Muscle layer of duodenum (tissue), 2 donors: Measurements from ENCODE around the gene PARN.

Experiments
- H3K27ac ChIP-seq: one replicate; pipeline ENCODE4 v1.7.0; 2013; ENCODE audit warnings: mild to moderate bottlenecking, low read length
- H3K27me3 ChIP-seq: one replicate; pipeline ENCODE4 v1.7.0; 2013; ENCODE audit warnings: low read depth, mild to moderate bottlenecking, control low read depth, low read length
- H3K36me3 ChIP-seq, 2 donors: one replicate each; pipeline ENCODE4 v1.7.0; 2013; ENCODE audit warnings: low read length in 2 of 2, control low read depth in 1 of 2, mild to moderate bottlenecking in 1 of 2; ENCODE audit not compliant: insufficient read depth in 2 of 2, control insufficient read depth in 1 of 2
- H3K4me1 ChIP-seq, 2 donors: one replicate each; pipeline ENCODE4 v1.7.0; 2013; ENCODE audit warnings: low read length in 2 of 2, mild to moderate bottlenecking in 2 of 2, control low read depth in 1 of 2, moderate library complexity in 1 of 2; ENCODE audit not compliant: insufficient read depth in 2 of 2, control insufficient read depth in 1 of 2
- H3K4me3 ChIP-seq, 2 donors: one replicate each; pipeline ENCODE4 v1.7.0; 2013; ENCODE audit warnings: low read length in 2 of 2, low read depth in 1 of 2, mild to moderate bottlenecking in 1 of 2
- H3K9me3 ChIP-seq, 2 donors: one replicate each; pipeline ENCODE4 v1.7.0; 2013; ENCODE audit warnings: low read length in 2 of 2, control low read depth in 1 of 2, mild to moderate bottlenecking in 1 of 2; ENCODE audit not compliant: control insufficient read depth in 1 of 2
- donor health status: healthy.

The PARN gene

GRCh38 chr16:14460726-14461125 is 169.3 kb downstream of the PARN start:
- Histone ChIP-seq H3K4me1 (no peaks in the 10 kb centered on the region), H3K4me3 (no peak overlapping the region), H3K36me3 (peaks cover 0 to 6% of the 10 kb centered on the region in 2 donors), H3K27ac (no peak overlapping the region), H3K27me3 (no peaks in the 10 kb centered on the region), H3K9me3 (peaks cover 0 to 9% of the 10 kb centered on the region in 2 donors)

GRCh38 chr16:14458576-14458975 is 171.5 kb downstream of the PARN start:
- Histone ChIP-seq H3K27ac (no peak overlapping the region), H3K4me3 (no peak overlapping the region), H3K27me3 (no peaks in the 10 kb centered on the region), H3K9me3 (no peaks in the 10 kb centered on the region), H3K4me1 (no peaks in the 10 kb centered on the region), H3K36me3 (no peaks in the 10 kb centered on the region)

- Histone ChIP-seq H3K27ac (no peak overlapping the region), H3K4me1 (no peaks in the 10 kb centered on the region), H3K36me3 (no peaks in the 10 kb centered on the region), H3K9me3 (no peaks in the 10 kb centered on the region), H3K27me3 (no peaks in the 10 kb centered on the region), H3K4me3 (no peak overlapping the region)
Observed at GRCh38 chr16:14456793-14457481, 173.1 kb downstream of the PARN start.

GRCh38 chr16:14455573-14455972 is 174.5 kb downstream of the PARN start:
- Histone ChIP-seq H3K27me3 (no peaks in the 10 kb centered on the region), H3K9me3 (no peaks in the 10 kb centered on the region)

GRCh38 chr16:14454391-14454790 is 175.7 kb downstream of the PARN start:
- H3K27me3 ChIP-seq, result no peaks in the 10 kb centered on the region
- no peaks in the 10 kb centered on the region for H3K4me1 ChIP-seq
- H3K36me3 ChIP-seq, result no peaks in the 10 kb centered on the region
- no peaks in the 10 kb centered on the region for H3K9me3 ChIP-seq
- no peak overlapping the region for H3K4me3 ChIP-seq
- no peak overlapping the region for H3K27ac ChIP-seq

More at GRCh38 chr16:14455573-14455972, 174.5 kb downstream of the PARN start:
- no peaks in the 10 kb centered on the region for H3K36me3 ChIP-seq
- H3K4me1 ChIP-seq, result no peaks in the 10 kb centered on the region
- H3K4me3 ChIP-seq, result no peak overlapping the region
- no peak overlapping the region for H3K27ac ChIP-seq

- Histone ChIP-seq H3K4me3 (no peak overlapping the region), H3K36me3 (no peaks in the 10 kb centered on the region), H3K4me1 (no peaks in the 10 kb centered on the region), H3K27ac (no peak overlapping the region), H3K9me3 (no peaks in the 10 kb centered on the region), H3K27me3 (no peaks in the 10 kb centered on the region)
Observed at GRCh38 chr16:14452066-14452465, 178.0 kb downstream of the PARN start.

- no peaks in the 10 kb centered on the region for H3K4me1 ChIP-seq
- H3K36me3 ChIP-seq, result peaks cover 7% of the 10 kb centered on the region in 2 donors
- no peak overlapping the region for H3K4me3 ChIP-seq
- no peaks in the 10 kb centered on the region for H3K27me3 ChIP-seq
- no peaks in the 10 kb centered on the region for H3K9me3 ChIP-seq
- H3K27ac ChIP-seq, result no peak overlapping the region
Observed at GRCh38 chr16:14450846-14451245, 179.2 kb downstream of the PARN start.

- H3K9me3 ChIP-seq, result no peaks in the 10 kb centered on the region
- no peak overlapping the region for H3K4me3 ChIP-seq
- no peak overlapping the region for H3K27ac ChIP-seq
- no peaks in the 10 kb centered on the region for H3K4me1 ChIP-seq
- H3K36me3 ChIP-seq, result peaks cover 16% of the 10 kb centered on the region in 2 donors
- no peaks in the 10 kb centered on the region for H3K27me3 ChIP-seq
Observed at GRCh38 chr16:14449790-14450480, 180.1 kb downstream of the PARN start.

- Histone ChIP-seq H3K27ac (no peak overlapping the region), H3K4me1 (no peaks in the 10 kb centered on the region), H3K9me3 (no peaks in the 10 kb centered on the region), H3K4me3 (no peak overlapping the region), H3K36me3 (peaks cover 16% of the 10 kb centered on the region in 2 donors), H3K27me3 (no peaks in the 10 kb centered on the region)
Observed at GRCh38 chr16:14449334-14449733, 180.7 kb downstream of the PARN start.

GRCh38 chr16:14448879-14449278 is 181.2 kb downstream of the PARN start:
- Histone ChIP-seq H3K4me1 (no peaks in the 10 kb centered on the region), H3K36me3 (peaks cover 16% of the 10 kb centered on the region in 2 donors), H3K9me3 (no peaks in the 10 kb centered on the region), H3K4me3 (no peak overlapping the region), H3K27ac (no peak overlapping the region), H3K27me3 (no peaks in the 10 kb centered on the region)

GRCh38 chr16:14447783-14448182 is 182.3 kb downstream of the PARN start:
- Histone ChIP-seq H3K36me3 (peaks cover 16% of the 10 kb centered on the region in 2 donors), H3K4me3 (no peak overlapping the region), H3K27me3 (no peaks in the 10 kb centered on the region), H3K9me3 (no peaks in the 10 kb centered on the region), H3K27ac (no peak overlapping the region), H3K4me1 (no peaks in the 10 kb centered on the region)
